ENCODE results near the gene KLHL29. TPM values are rescaled to one million over a fixed set of nuclear protein-coding genes. Genes with fewer than 3 reads are reported as not detected.

The KLHL29 gene
- total RNA-seq, 2 experiments from 2014 or later, result 2.5 to 2.7 TPM

- Histone ChIP-seq H3K4me3 (ENCODE audit: low read length) (no peak overlapping the region), H3K9me3 (ENCODE audit: control insufficient read depth in 1 of 2, insufficient read depth in 1 of 2, low read length in 2 of 2) (peaks cover 0 to 45% of the 10 kb centered on the region in 2 experiments), H3K36me3 (ENCODE audit: insufficient read depth, low read length) (no peaks in the 10 kb centered on the region), H3K27ac (ENCODE audit: low read depth in 1 of 2, low read length in 2 of 2) (no peak overlapping the region), H3K27me3 (ENCODE audit: control insufficient read depth in 1 of 2, insufficient read depth in 2 of 2, low read length in 2 of 2) (no peaks in the 10 kb centered on the region), H3K4me1 (ENCODE audit: insufficient read depth, low read length) (no peaks in the 10 kb centered on the region)
- DNase-seq, result no peak
- H3K27ac Mint-ChIP-seq, result no peak overlapping the region
- intact Hi-C loops (cut with DNase I, micrococcal nuclease), result no loop called here
- H3K27me3 Mint-ChIP-seq, result no peaks in the 10 kb centered on the region
- peaks cover 4% of the 10 kb centered on the region for H3K9me3 Mint-ChIP-seq
- ChIA-PET POLR2A (no interaction called here), CTCF (no interaction called here)
- H3K36me3 Mint-ChIP-seq (ENCODE audit: low read depth), result no peaks in the 10 kb centered on the region
- H3K4me1 Mint-ChIP-seq (ENCODE audit: low read depth), result no peaks in the 10 kb centered on the region
- H3K4me3 Mint-ChIP-seq, result no peak overlapping the region
- TF ChIP-seq CTCF (IDR thresholded peaks at IDR 0.05), result no peak
- ATAC-seq (ENCODE audit: poor library complexity), result no peak
These were observed 296.6 kb downstream of the KLHL29 start for GRCh38 chr2:23681356-23682140.

- no peaks in the 10 kb centered on the region for H3K4me1 ChIP-seq (ENCODE audit: insufficient read depth, low read length)
- no peaks in the 10 kb centered on the region for H3K27me3 ChIP-seq (ENCODE audit: control insufficient read depth in 1 of 2, insufficient read depth in 2 of 2, low read length in 2 of 2)
- H3K4me1 Mint-ChIP-seq (ENCODE audit: low read depth), result no peaks in the 10 kb centered on the region
- H3K27ac Mint-ChIP-seq, result no peak overlapping the region
- ChIA-PET POLR2A (no interaction called here), CTCF (no interaction called here)
- no peak overlapping the region for H3K4me3 Mint-ChIP-seq
- H3K36me3 ChIP-seq (ENCODE audit: insufficient read depth, low read length), result no peaks in the 10 kb centered on the region
- H3K9me3 Mint-ChIP-seq, result peaks cover 4% of the 10 kb centered on the region
- no peak overlapping the region for H3K27ac ChIP-seq (ENCODE audit: low read depth in 1 of 2, low read length in 2 of 2)
- no peak for DNase-seq
- no peaks in the 10 kb centered on the region for H3K27me3 Mint-ChIP-seq
- no peak overlapping the region for H3K4me3 ChIP-seq (ENCODE audit: low read length)
- no peak for ATAC-seq (ENCODE audit: poor library complexity)
- no peaks in the 10 kb centered on the region for H3K36me3 Mint-ChIP-seq (ENCODE audit: low read depth)
- no peak for TF ChIP-seq CTCF (IDR thresholded peaks at IDR 0.05)
- H3K9me3 ChIP-seq (ENCODE audit: control insufficient read depth in 1 of 2, insufficient read depth in 1 of 2, low read length in 2 of 2), result peaks cover 0 to 36% of the 10 kb centered on the region in 2 experiments
- intact Hi-C loops (cut with DNase I, micrococcal nuclease), result no loop called here
These were observed 297.5 kb downstream of the KLHL29 start for GRCh38 chr2:23682481-23682880.

- Histone ChIP-seq H3K36me3 (ENCODE audit: insufficient read depth, low read length) (no peaks in the 10 kb centered on the region), H3K9me3 (ENCODE audit: control insufficient read depth in 1 of 2, insufficient read depth in 1 of 2, low read length in 2 of 2) (peaks cover 0 to 32% of the 10 kb centered on the region in 2 experiments), H3K27me3 (ENCODE audit: control insufficient read depth in 1 of 2, insufficient read depth in 2 of 2, low read length in 2 of 2) (no peaks in the 10 kb centered on the region), H3K27ac (ENCODE audit: low read depth in 1 of 2, low read length in 2 of 2) (no peak overlapping the region), H3K4me3 (ENCODE audit: low read length) (no peak overlapping the region), H3K4me1 (ENCODE audit: insufficient read depth, low read length) (no peaks in the 10 kb centered on the region)
- no peak overlapping the region for H3K27ac Mint-ChIP-seq
- ATAC-seq (ENCODE audit: poor library complexity) (no peak), DNase-seq (no peak)
- intact Hi-C loops (cut with DNase I, micrococcal nuclease), result no loop called here
- H3K4me1 Mint-ChIP-seq (ENCODE audit: low read depth), result no peaks in the 10 kb centered on the region
- POLR2A ChIA-PET, result no interaction called here
- no peaks in the 10 kb centered on the region for H3K27me3 Mint-ChIP-seq
- no peak overlapping the region for H3K4me3 Mint-ChIP-seq
- CTCF ChIA-PET, result no interaction called here
- TF ChIP-seq CTCF (IDR thresholded peaks at IDR 0.05), result no peak
- no peaks in the 10 kb centered on the region for H3K36me3 Mint-ChIP-seq (ENCODE audit: low read depth)
- peaks cover 2% of the 10 kb centered on the region for H3K9me3 Mint-ChIP-seq
These were observed 298.0 kb downstream of the KLHL29 start for GRCh38 chr2:23683001-23683400.
